ENCODE results near the gene FREM1.

The FREM1 gene

GRCh38 chr9:14830057-14830456, 80.2 kb downstream of the FREM1 start:
- Histone ChIP-seq H3K4me1 (ENCODE audit: insufficient read depth, low read length, severe bottlenecking) (no peaks in the 10 kb centered on the region), H3K9me3 (ENCODE audit: low read length) (no peaks in the 10 kb centered on the region), H3K27me3 (ENCODE audit: insufficient read depth, low read length) (no peaks in the 10 kb centered on the region), H3K9me2 (ENCODE audit: low read depth, low read length) (no peaks in the 10 kb centered on the region), H3K79me2 (ENCODE audit: insufficient read depth, low read length) (no peaks in the 10 kb centered on the region), H3K36me3 (ENCODE audit: insufficient read depth, low read length) (no peaks in the 10 kb centered on the region), H2AFZ (ENCODE audit: low read length) (no peak overlapping the region), H3K27ac (ENCODE audit: low read depth, low read length, poor library complexity, severe bottlenecking) (no peak overlapping the region), H3F3A (ENCODE audit: insufficient read depth, low read length) (no peaks in the 10 kb centered on the region), H3K4me3 (ENCODE audit: low read depth, low read length, poor library complexity, severe bottlenecking) (no peak overlapping the region), H4K20me1 (ENCODE audit: insufficient read depth, low read length) (no peaks in the 10 kb centered on the region), H3K9ac (ENCODE audit: low read length) (no peak overlapping the region), H3K4me2 (ENCODE audit: low read length) (no peak overlapping the region)
- no peak for TF ChIP-seq EZH2 (IDR thresholded peaks at IDR 0.05; ENCODE audit: borderline replicate concordance, low read length)
- TF ChIP-seq CTCF (IDR thresholded peaks at IDR 0.05; ENCODE audit: low read length), result no peak

DNA sequence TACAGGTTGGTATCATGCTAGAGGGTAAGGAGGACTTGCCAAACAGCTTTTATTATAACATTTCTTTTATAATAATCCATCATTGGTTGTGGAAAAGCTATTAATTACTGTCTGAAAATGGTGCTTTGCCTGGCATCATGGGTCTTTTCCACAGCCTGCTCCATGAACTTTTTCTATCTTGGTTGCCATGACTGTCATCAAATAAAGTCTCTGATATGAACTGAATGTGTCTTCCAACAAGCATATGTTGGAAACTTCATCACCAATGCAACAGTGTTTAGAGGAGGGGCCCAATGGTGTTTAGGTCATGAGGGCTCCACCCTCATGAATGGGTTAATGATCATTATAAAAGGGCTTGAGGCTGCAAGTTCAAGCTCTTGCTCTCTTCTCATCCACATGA, 81.0 kb downstream of the FREM1 start:
- Histone ChIP-seq H4K20me1 (ENCODE audit: insufficient read depth, low read length) (no peaks in the 10 kb centered on the region), H2AFZ (ENCODE audit: low read length) (no peak overlapping the region), H3K9me3 (ENCODE audit: low read length) (no peaks in the 10 kb centered on the region), H3K4me1 (ENCODE audit: insufficient read depth, low read length, severe bottlenecking) (no peaks in the 10 kb centered on the region), H3K9me2 (ENCODE audit: low read depth, low read length) (no peaks in the 10 kb centered on the region), H3K4me3 (ENCODE audit: low read depth, low read length, poor library complexity, severe bottlenecking) (no peak overlapping the region), H3K27ac (ENCODE audit: low read depth, low read length, poor library complexity, severe bottlenecking) (no peak overlapping the region), H3K27me3 (ENCODE audit: insufficient read depth, low read length) (no peaks in the 10 kb centered on the region), H3K4me2 (ENCODE audit: low read length) (no peak overlapping the region), H3F3A (ENCODE audit: insufficient read depth, low read length) (no peaks in the 10 kb centered on the region), H3K36me3 (ENCODE audit: insufficient read depth, low read length) (no peaks in the 10 kb centered on the region), H3K79me2 (ENCODE audit: insufficient read depth, low read length) (no peaks in the 10 kb centered on the region), H3K9ac (ENCODE audit: low read length) (no peak overlapping the region)
- TF ChIP-seq CTCF (IDR thresholded peaks at IDR 0.05; ENCODE audit: low read length) (no peak), EZH2 (IDR thresholded peaks at IDR 0.05; ENCODE audit: borderline replicate concordance, low read length) (no peak)

DNA sequence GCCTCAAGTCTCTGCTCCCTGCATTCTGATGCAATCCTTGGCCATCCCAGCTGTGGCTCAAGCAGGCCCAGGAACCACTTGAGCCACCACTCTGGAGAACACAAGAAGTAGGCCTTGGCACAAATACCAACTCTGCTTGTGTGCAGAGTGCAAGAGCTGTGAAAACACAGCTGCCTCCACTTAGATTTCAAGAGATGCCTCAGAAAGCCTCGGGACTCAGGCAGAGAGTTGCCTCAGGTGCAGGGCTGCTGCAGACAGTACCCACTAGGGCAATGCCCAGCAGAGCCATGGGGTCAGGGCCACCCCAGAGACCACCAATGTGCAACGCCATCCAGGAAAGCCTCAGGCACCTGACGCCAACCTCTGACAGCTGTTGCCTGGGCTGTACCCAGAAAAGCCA, 82.4 kb downstream of the FREM1 start:
- no peaks in the 10 kb centered on the region for H3K9me2 ChIP-seq (ENCODE audit: low read depth, low read length)
- no peaks in the 10 kb centered on the region for H3K4me1 ChIP-seq (ENCODE audit: insufficient read depth, low read length, severe bottlenecking)
- H3K27me3 ChIP-seq (ENCODE audit: insufficient read depth, low read length), result no peaks in the 10 kb centered on the region
- no peaks in the 10 kb centered on the region for H3F3A ChIP-seq (ENCODE audit: insufficient read depth, low read length)
- no peak overlapping the region for H3K4me2 ChIP-seq (ENCODE audit: low read length)
- no peaks in the 10 kb centered on the region for H4K20me1 ChIP-seq (ENCODE audit: insufficient read depth, low read length)
- H3K79me2 ChIP-seq (ENCODE audit: insufficient read depth, low read length), result no peaks in the 10 kb centered on the region
- no peak for TF ChIP-seq CTCF (IDR thresholded peaks at IDR 0.05; ENCODE audit: low read length)
- TF ChIP-seq EZH2 (IDR thresholded peaks at IDR 0.05; ENCODE audit: borderline replicate concordance, low read length), result no peak
- no peak overlapping the region for H3K9ac ChIP-seq (ENCODE audit: low read length)
- no peaks in the 10 kb centered on the region for H3K9me3 ChIP-seq (ENCODE audit: low read length)
- no peak overlapping the region for H2AFZ ChIP-seq (ENCODE audit: low read length)
- no peak overlapping the region for H3K27ac ChIP-seq (ENCODE audit: low read depth, low read length, poor library complexity, severe bottlenecking)
- H3K4me3 ChIP-seq (ENCODE audit: low read depth, low read length, poor library complexity, severe bottlenecking), result no peak overlapping the region
- H3K36me3 ChIP-seq (ENCODE audit: insufficient read depth, low read length), result no peaks in the 10 kb centered on the region
